NT2/D1 (cell line): ENCODE measurements around the gene EDIL3.

Experiments used
- YY1 ChIP-seq: IDR thresholded peaks from 2 replicates; pipeline ENCODE4 v1.6.1; 2011; ENCODE audit not compliant: insufficient read length, insufficient read depth
- ZNF274 ChIP-seq: IDR thresholded peaks from 2 replicates; pipeline ENCODE4 v1.6.1; 2011; ENCODE audit warnings: mild to moderate bottlenecking, low read depth, low read length

- TF ChIP-seq ZNF274: no peak
- no peak for TF ChIP-seq YY1
These were observed 2.9 kb downstream of the EDIL3 start for GRCh38 chr5:84381502-84382362.
